Fibroblast of skin of back (primary cell): ENCODE data around the gene ASB11.
"Not testable (repeated sequence)": the region's sequence is repeated elsewhere in the genome, so short reads cannot be mapped to it uniquely, and the experiment has no call there.

Source experiments
- DNase-seq: peaks from one replicate; pipeline ENCODE4 v3.0.0-alpha.2; 2013

Gene ASB11

DNA sequence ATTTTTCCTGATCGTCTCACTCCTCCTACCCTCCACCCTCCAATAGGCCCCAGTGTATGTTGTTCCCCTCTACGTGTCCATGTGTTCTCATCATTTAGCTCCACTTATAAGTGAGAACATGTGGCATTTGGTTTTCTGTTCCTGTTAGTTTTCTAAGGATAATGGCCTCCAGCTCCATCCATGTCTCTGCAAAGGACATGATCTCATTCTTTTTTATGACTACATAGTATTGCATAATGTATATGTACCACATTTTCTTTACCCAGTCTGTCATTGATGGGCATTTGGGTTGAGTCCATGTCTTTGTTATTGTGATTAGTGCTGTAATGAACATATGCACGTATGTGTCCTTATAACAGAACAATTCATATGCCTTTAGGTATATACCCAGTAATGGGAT, 9.5 kb downstream of the ASB11 start:
- DNase-seq, result not testable (repeated sequence)

DNA sequence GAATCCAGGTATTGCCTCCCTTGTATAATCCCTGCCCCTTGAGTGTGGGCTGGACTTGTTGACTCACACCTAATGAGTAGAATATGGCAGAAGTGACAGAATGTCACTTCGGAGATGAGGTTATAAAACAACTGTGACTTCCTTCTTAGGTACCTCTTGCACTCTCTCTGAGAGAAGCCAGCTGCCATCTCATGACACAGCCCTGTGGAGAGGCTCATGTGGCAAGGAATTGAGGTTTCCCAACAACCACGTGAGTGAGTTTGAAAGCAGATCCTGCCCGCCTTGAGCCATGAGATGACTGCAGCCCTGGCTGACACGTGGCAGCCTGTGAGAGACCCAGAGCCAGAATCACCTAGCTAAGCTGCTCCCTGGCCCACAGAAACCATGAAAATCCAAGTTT, 13.5 kb downstream of the ASB11 start:
- DNase-seq, result no peak

DNA sequence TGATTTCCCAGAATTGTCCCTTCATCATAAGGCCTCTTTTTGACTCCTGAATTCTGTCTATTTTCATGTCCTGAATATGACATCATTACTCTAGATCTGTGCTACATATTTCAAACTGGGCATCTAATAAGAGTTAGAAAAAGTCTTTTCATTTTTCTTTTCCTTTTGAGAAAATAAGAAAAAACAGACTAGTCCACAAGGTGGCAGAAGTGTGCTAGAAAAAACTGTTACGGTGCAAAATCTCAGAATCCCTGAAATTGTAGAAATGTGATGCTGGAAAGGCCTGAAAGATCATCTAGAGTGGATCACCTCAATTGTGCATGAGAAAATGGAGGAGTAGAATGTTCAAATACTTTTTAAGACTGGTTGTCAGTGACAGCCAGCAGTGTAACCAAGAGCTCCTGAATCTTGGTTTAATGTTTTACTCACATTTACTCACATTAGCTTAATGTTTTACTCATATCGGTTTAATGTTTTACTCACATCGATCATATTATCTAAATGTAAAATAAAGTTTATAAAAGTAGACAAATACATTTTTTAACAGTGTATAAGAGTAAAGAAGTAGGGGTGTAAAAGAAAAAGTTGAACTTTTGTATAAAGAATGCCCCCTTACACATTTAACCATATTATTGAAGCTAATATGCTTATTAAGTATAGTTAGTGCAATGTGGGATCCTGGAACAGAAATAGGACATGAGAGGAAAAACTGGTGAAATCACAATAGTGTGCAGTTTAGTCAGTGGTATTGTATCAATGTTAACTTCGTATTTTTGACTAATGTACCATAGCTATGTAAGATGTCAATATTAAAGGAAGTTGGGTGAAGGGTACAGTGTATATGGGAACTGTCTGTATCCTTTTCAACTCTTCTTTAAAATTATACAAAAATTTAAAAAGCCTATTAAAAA, 15.2 kb downstream of the ASB11 start:
- DNase-seq, result peak; percentile 4

DNA sequence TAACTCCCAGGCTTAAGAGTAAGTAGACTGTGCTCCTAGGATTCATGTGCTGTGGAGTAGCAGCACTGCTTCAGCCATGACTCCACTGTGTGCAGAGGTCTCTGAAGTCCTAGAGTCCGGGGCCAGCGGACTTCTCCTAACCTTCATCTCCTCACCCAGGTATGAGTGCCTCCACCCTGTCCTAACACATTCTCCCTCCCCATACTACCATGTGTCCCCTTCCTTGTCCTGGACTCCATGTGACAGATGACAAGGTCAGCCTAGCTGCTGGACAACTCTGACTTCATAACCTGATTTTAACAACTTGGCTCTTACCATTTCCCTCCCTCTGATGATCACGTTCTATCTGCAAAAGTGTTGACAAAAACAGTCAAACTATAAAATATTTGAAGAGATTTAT, 16.7 kb downstream of the ASB11 start:
- DNase-seq, result no peak

DNA sequence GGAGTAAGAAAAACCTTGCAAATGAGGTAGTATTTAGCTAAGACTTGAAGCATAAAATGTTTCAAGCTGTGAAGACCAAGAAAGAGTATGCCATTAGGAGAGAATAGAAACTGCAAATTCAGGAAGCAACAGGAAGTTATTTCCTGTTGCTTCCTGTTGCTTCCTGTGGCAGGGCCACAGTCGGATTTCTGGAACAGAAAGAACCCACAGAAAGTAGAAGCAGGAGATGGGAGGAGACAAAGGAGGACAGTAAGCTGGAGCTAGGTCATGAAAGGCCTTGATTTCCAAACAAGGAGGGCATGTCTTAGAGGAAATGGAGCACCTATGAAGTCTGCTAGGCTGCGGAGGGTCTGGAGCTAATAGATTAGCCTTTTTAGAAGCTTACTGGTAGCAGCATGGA, 17.2 kb downstream of the ASB11 start:
- no peak for DNase-seq

- DNase-seq, result no peak
Measured at GRCh38 chrX:15293451-15293850, 22.0 kb downstream of the ASB11 start.

DNA sequence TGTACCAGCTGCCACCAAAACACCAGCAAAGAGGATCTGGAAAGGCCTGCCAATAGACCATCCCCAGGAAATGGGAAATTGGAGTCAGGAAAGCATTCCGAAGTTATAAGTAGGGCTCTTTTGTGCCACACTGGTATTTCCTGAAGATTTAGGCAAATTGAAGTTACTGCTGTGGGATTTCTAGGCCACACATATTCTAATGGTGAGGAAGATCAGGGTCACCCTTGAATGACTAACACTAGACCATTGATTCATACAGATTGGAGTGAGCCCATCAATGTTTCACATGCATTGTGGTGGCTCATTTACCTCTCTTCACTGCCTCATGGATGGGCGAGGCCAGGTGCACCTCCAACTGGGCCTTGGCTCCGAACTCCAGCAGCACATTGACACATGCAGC, 22.6 kb downstream of the ASB11 start:
- DNase-seq, result no peak

DNA sequence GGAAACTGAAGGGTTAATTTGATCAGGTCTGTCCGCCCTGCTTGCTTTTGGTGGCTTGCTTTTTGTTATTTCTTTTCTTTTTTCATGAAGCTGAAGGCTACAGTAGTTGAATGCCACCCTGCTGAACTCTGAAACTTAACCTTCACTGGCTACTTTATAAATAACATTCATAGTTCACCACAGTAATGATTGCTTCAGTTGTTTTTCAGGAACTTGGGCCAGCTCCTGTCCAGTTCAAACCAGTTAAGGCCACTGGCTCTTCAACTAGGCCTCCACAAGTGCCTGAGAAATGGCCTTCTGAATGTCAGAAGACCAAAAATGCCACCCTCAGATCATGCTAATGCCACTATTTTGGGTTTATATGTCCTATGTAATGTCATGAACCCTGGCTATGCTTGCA, 37.8 kb downstream of the ASB11 start:
- no peak for DNase-seq

DNA sequence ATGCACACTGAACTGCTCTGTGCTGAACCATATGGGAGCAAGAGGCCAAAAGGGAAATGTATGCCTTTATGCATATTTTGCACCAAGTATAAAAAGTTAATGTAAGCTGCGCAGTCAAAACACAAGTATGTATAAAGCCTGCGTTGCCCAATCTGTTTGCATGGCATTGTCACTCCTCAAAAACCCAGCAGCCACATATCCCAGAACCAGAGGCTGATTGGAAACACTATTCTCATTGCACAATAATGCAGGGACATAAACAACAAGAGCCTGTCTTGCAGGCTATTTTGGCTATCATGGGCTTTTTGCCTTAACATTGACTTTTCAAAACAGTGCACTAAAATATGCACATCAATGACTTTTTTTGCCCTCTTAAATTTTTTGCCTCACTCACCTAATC, 40.5 kb downstream of the ASB11 start:
- no peak for DNase-seq

- DNase-seq, result not testable (repeated sequence)
Measured at GRCh38 chrX:15273275-15273674, 42.2 kb downstream of the ASB11 start.

DNA sequence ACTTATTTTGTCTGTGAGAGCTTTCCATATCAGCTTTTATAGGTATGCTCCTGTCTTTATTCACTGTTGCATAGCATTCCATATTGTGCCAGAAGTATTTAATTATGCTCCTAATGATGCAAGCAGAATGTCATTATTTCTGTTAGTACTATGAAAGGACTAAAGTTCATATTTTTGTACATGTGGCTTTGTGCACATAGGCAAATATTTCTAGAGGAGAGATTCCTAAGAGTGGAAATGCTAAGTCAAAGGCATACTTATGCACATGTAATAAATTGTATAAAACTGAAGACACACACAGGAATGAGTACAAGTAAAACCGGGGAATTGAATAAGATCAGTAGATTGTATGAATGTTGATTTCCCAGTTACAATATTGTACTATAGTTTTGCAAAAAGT, 43.7 kb downstream of the ASB11 start:
- DNase-seq, result no peak

- DNase-seq, result peak; percentile 55
Measured at GRCh38 chrX:15269618-15270521, 45.6 kb downstream of the ASB11 start, which contains the start of gene ASB9. Gene ASB9 (minus strand): TSS chrX:15270083. CDS start chrX:15269874, 209 bp downstream.

GRCh38 chrX:15269120-15269519, 46.3 kb downstream of the ASB11 start:
- DNase-seq, result no peak

- no peak for DNase-seq
Measured at GRCh38 chrX:15254852-15255251, 60.6 kb downstream of the ASB11 start.

- no peak for DNase-seq
Measured at GRCh38 chrX:15245896-15246295, 69.5 kb downstream of the ASB11 start.

- DNase-seq, result no peak
Measured at GRCh38 chrX:15244421-15244820, 71.0 kb downstream of the ASB11 start.

DNA sequence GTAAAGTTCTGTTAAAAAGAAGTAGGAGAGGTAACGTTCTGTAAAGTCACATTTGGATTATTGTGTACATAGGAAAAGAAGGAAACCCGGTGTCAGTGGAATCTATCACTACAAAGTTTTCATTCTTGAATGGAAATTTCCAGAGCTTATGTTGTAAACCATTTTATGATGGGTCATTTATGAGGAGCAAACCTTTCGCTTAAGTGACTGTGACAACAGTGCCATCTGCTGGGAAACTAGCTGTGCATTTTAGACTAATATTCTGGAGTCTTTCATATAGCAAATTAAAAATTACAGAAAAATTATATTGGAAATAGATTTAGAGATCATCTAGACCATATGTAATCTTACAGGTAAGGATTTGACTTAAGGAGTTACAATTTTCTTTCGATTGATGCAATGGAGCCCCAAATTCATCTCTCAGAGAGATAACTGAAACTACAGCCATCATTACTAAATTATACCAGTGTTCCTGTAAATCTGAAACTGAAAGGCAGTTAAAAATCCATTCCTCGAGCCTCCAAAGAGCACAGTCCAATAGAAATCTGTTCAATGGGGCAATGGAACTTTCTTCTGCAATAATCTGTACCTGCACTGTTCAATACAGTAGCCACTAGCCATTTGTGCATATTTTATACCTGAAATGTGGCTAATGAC, 72.4 kb downstream of the ASB11 start:
- peak; percentile 49 for DNase-seq

DNA sequence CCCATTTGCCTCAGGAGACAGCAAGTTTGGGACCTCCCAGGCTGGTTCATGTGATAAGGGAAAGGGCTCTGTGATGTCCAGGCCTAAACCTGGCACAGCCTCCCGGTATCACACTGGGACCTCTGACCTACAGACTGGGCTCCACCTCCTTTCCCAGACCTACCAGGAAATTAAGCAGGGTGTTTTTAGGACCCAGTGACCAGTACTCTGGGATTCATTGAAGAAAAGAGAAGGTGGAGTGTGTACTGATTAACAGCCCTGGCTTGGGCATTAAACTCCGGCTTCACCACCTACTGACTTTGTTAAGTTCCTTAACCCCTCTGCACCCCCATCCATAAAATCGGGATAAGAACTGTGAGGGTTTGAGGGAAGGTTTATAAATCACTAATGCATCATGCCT, 74.1 kb downstream of the ASB11 start:
- DNase-seq, result no peak

GRCh38 chrX:15240414-15240813, 75.0 kb downstream of the ASB11 start:
- DNase-seq, result no peak

DNA sequence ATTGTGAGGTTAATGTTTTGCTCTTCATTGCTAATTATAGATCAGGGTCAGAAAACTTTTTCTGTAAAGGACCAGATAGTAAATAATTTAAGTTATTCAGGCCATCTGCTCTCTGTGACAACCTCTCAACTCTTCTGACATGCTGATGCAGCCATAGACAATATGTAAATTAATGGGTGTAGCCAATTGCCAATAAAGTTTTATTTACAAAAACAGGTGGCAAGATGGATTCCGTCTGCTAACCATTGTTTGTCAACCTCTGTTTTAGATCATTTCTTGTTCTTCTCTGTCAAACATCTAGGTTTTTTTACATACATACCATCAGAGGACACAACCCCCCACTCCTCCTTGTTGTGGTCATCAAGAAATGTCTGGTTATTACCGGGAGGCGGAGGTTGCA, 79.3 kb downstream of the ASB11 start:
- no peak for DNase-seq

DNA sequence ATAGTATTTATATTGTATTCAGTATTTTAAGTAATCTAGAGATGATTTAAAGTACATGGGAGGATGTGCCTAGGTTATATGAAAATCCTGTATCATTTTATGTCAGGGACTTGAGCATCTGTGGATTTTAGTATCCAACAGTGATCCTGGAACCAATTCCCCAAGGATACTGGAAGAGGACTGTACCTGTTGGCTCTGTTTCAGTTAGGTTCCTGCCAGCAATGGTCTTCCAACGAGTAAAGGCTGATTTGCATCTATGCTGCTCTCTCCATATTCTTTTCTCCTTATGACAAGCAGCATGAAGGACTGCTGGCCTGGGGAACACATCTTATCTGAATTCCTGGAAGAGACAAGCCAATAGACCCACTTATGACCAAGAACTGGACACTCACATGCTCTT, 80.4 kb downstream of the ASB11 start:
- DNase-seq, result no peak

DNA sequence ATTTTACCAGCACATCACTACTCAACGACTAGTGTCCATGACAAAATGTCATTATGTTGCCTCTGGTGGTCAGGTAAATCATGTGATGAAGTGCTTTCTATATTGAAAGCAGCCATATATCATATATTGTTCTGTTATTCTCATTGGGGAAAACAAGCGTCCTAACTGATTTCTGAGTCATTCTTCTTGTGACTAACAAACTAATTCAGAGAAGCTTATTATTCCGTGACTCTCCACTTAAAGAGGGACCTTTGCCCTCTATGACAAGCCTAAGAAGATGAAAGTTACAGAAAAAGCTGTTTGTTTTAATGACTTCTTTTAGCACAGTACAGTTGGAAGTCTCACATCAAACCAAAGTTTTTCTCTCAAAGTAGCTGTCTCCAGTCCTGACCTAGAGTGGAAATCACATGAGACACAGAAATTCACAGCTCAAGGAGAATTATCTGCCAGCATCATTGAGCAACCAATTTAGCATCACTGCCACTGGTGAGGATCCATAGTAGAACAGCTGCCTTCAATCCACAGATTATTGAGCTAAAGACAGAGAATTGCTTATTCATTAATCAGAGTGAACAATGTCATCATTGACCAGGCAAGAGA, 81.9 kb downstream of the ASB11 start:
- DNase-seq, result no peak
